GM19023 (cell line): ENCODE results near the gene GALNT6.

Experiments used
- ATAC-seq: cut with Tn5 transposase; IDR thresholded peaks from one replicate; pipeline ENCODE4 v1.9.1; 2021; ENCODE audit warnings: mild to moderate bottlenecking, moderate library complexity; ENCODE audit not compliant: unreplicated experiment

The GALNT6 gene

GRCh38 chr12:51381226-51382079 is 9.8 kb downstream of the GALNT6 start:
- ATAC-seq: no peak

DNA sequence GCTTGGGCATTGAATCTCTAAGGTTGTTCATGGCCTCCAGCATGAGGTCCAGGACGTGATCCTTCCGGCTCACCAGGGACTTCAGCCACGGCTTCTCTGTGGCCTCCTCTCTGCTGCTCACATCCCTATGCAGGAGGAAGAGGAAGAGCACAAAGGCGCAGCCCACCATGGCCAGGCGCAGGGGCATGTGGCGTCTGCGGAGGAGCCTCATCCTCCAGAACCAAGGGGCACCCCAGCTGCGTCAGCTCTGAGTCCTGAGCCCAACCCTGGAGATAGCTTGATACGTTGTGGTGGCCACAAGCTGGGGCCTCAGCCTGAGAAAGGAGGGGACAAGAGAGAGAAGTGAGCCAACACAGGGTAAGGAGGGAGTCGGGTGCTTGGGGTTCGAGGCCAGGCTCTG is 11.6 kb downstream of the GALNT6 start:
- ATAC-seq: no peak

GRCh38 chr12:51378749-51379148 is 12.5 kb downstream of the GALNT6 start:
- no peak for ATAC-seq

GRCh38 chr12:51377099-51377984 is 13.9 kb downstream of the GALNT6 start:
- no peak for ATAC-seq

- no peak for ATAC-seq
Observed at GRCh38 chr12:51374856-51375255, 16.4 kb downstream of the GALNT6 start.

DNA sequence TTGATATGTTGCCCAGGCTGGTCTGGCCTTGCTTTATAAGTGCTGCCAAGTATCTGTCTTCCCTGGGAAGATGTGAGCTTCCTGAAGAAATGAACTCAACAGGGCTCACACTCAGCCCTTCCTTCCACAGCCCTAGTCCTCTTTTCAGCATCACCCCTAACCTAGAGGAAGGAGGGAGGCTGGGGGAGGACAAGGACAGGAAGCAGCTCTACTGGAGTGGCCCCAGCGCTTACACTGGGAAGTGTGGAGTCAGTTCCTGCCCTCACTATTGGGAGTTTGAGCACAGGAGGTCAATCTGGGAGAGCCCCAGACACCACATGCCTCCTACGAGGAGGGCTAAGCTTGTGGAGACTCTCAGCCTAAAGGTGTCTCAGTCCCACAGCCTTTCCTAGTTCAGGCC is 16.8 kb downstream of the GALNT6 start:
- no peak for ATAC-seq

DNA sequence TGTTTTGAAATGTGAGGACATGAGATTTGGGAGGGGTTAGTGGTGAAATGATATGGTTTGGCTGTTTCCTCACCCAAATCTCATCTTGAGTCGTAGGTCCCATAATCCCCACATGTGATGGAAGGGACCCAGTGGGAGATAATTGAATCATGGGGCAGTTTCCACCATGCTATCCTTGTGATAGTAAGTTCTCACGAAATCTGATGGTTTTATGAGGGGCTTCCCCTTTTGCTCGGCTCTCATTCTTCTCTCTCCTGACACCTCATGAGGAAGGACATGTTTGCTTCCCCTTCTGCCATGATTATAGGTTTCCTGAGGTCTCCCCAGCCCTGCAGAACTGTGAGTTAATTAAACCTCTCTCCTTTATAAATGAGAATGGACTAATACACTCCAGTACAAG is 18.0 kb downstream of the GALNT6 start:
- ATAC-seq: no peak

- ATAC-seq: no peak
Observed at GRCh38 chr12:51372021-51372420, 19.2 kb downstream of the GALNT6 start.

- ATAC-seq: no peak
Observed at GRCh38 chr12:51371295-51371953, 19.8 kb downstream of the GALNT6 start.

DNA sequence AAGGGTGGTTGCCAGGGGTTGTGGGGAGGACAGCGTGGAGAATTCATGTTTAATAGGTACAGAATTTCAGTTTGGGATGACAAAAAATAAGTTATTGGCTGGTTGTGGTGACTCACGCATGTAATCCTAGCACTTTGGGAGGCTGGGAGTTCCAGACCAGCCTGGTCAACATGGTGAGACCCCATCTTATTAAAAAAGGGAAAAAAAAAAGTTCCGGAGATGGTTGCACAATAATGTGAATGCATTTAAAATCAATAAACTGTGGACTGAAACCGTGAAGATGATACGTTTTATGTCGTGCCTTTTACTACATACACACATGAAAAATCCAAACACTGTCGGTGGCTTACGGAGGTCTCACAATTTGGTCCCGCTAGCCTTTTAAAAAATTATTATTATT is 20.5 kb downstream of the GALNT6 start:
- ATAC-seq: no peak

GRCh38 chr12:51369581-51369980 is 21.6 kb downstream of the GALNT6 start:
- ATAC-seq: no peak

DNA sequence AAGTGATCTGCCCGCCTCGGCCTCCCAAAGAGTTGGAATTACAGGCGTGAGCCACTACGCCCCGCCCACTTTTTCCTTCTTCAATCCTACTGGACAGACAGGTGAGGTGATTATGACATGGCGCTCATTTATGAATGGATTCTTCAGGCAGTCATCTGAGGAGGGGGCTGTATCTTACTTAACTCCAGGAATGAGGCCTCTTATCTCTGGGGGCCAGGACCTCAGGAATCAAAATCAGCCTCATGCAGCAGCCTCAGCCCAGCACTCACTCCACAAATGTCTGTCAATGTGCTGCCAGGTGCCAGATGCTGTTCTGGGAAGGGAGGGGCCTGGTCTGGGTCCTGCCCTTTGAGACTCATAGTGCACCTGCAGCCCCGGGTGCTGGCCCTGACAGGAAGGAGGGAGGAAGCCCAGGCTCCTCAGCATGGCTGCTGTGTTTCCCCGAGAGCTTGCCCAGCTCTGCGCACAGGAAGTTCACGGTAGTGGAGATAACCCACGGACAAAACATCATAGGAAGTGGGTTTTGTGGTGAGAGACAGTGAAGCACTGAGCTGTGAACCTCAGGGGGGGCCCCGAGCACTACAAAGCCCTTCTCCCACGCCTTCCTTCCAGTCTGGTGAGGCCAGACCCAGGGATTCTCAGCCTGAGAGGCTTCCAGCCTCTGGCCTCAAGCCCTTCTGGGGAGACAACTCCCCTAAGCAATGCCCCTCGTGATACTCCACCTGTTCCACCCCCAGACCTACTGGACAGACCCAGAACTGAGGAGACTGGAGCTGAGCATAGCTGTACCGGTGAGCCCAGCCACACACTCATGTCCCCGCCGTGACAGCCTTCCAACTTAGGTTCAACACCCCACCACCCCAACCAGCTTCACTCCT is 22.3 kb downstream of the GALNT6 start:
- peak; percentile 97 for ATAC-seq

DNA sequence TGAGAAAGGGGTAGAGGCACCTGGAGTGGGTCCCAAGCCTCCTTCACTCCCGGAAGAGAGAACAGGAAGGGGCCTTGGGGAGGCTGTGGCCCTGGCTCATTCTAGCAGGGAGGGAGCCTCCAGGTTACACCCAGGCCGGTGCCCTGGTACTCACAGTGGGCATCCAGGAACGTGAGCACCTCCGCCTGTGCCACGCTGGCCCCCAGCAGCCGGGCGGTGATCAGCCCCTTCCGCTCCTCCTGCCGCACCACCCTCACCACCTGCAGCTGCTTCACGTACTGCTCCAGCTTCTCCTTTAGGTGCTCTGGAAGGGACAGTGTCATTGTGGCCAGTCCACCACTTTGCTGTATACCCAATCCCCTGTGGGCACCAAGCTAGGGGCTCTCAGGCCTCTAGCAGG is 25.9 kb downstream of the GALNT6 start:
- no peak for ATAC-seq

GRCh38 chr12:51364001-51364400 is 27.2 kb downstream of the GALNT6 start:
- ATAC-seq: no peak

GRCh38 chr12:51362747-51363342 is 28.4 kb downstream of the GALNT6 start:
- no peak for ATAC-seq

DNA sequence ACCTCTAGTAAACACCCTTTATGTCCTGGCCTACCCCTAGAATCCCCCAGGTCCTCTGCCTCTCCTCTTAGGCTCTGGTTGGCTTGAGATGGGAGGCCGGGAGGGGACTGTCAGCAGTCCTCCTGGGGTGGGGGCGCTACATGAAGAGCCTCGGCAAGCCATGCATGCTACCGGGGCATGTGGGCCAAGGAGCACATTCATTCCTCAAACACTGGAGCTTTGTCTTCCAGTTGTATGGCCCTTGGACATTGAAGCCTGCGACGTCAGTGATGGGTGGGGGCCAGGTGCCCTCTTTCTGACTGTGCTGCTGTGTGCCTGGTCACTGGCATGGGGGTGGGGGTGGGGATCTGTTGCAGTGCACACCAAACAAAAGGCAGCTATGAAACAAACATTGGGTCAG is 28.9 kb downstream of the GALNT6 start:
- ATAC-seq: no peak

GRCh38 chr12:51361161-51362016 is 29.8 kb downstream of the GALNT6 start:
- no peak for ATAC-seq

DNA sequence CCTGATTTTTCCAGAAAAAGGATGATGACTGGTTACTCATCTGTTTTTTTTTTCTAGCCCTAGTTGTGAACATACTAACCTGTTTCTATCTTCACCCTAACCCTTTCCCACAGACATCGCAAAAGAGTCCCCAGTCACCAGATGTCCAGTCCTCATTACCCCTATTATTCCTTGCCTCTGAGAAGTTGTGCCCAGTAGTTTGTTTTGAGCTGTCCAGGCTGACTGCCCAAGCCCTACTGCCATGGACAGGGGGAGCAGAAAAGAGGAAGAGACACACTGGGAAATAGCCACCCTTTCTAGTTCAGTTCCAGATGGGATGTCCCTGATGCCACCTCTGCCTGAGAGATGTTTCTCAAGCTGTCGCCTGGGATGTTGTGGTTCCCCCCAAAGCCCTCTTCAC is 30.9 kb downstream of the GALNT6 start:
- no peak for ATAC-seq

- no peak for ATAC-seq
Observed at GRCh38 chr12:51359851-51360250, 31.4 kb downstream of the GALNT6 start.
